Peyer's patch (tissue), 4 donors: ENCODE data around the gene MSANTD2.

Source experiments
- CTCF ChIP-seq, 6 experiments: fragments of 450-650 bp in 4 of 6; fragments of 200-600 bp in 2 of 6; sonication (generic) in 1 of 6; IDR thresholded peaks; one replicate each; pipeline ENCODE4 v1.5.1; 2017 to 2019; ENCODE audit warnings: antibody characterized with exemption in 6 of 6, mild to moderate bottlenecking in 3 of 6, moderate library complexity in 1 of 6
- POLR2A ChIP-seq, 2 donors: fragments of 450-650 bp; IDR thresholded peaks; one replicate each; pipeline ENCODE4 v1.5.1; 2017; ENCODE audit warnings: antibody characterized with exemption in 2 of 2, mild to moderate bottlenecking in 2 of 2, moderate library complexity in 2 of 2

- TF ChIP-seq POLR2A (IDR thresholded peaks at IDR 0.05) (no peak), CTCF (IDR thresholded peaks at IDR 0.05) (no peak)
These were observed 78.0 kb downstream of the MSANTD2 start for GRCh38 chr11:124722176-124722575.
